ENCODE measurements around the gene KRTAP10-9. TPM values are rescaled to one million over a fixed set of nuclear protein-coding genes. Genes with fewer than 3 reads are reported as not detected.
"Not testable (repeated sequence)": the region's sequence is repeated elsewhere in the genome, so short reads cannot be mapped to it uniquely, and the experiment has no call there.

KRTAP10-9 gene
- total and polyA plus RNA-seq, 7 experiments from 2014 or later, result not detected

GRCh38 chr21:44600118-44600978 lies 26.5 kb upstream of the KRTAP10-9 start, which contains the start of gene KRTAP10-7:
Gene KRTAP10-7, plus strand, starts transcription at chr21:44600597. Its CDS starts 25 bp downstream, at chr21:44600622.
- H3K27me3 ChIP-seq (ENCODE audit: control insufficient read depth in 2 of 2, insufficient read depth in 2 of 2, low read length in 2 of 2); CTCF ChIA-PET; H3K4me3 Mint-ChIP-seq; intact Hi-C loops (cut with micrococcal nuclease); H3K27ac Mint-ChIP-seq; H3K9me3 ChIP-seq (ENCODE audit: control insufficient read depth in 2 of 3, low read length in 3 of 3); H3K4me3 ChIP-seq (ENCODE audit: low read length); H3K36me3 Mint-ChIP-seq; DNase-seq; H3K27ac ChIP-seq (ENCODE audit: low read depth, low read length); H3K4me1 ChIP-seq (ENCODE audit: control insufficient read depth in 2 of 2, insufficient read depth in 2 of 2, low read length in 2 of 2); H3K36me3 ChIP-seq (ENCODE audit: control insufficient read depth in 2 of 3, insufficient read depth in 3 of 3, low read length in 3 of 3); POLR2A ChIA-PET; H3K4me1 Mint-ChIP-seq; ATAC-seq: not testable (repeated sequence)
- Mint-ChIP-seq H3K27me3 (peaks cover 0 to 25% (median 0%) of the 10 kb centered on the region in 5 donors), H3K9me3 (peaks cover 2 to 18% (median 7%) of the 10 kb centered on the region in 11 donors)

GRCh38 chr21:44601091-44601490 lies 25.8 kb upstream of the KRTAP10-9 start:
- H3K4me1 Mint-ChIP-seq; POLR2A ChIA-PET; H3K36me3 Mint-ChIP-seq; H3K27ac Mint-ChIP-seq; CTCF ChIA-PET; ATAC-seq; H3K9me3 ChIP-seq (ENCODE audit: control insufficient read depth in 2 of 3, low read length in 3 of 3); intact Hi-C loops (cut with micrococcal nuclease); H3K27me3 ChIP-seq (ENCODE audit: control insufficient read depth in 2 of 2, insufficient read depth in 2 of 2, low read length in 2 of 2); H3K4me3 Mint-ChIP-seq; DNase-seq; H3K4me1 ChIP-seq (ENCODE audit: control insufficient read depth in 2 of 2, insufficient read depth in 2 of 2, low read length in 2 of 2); H3K4me3 ChIP-seq (ENCODE audit: low read length); H3K36me3 ChIP-seq (ENCODE audit: control insufficient read depth in 2 of 3, insufficient read depth in 3 of 3, low read length in 3 of 3); H3K27ac ChIP-seq (ENCODE audit: low read depth, low read length): not testable (repeated sequence)
- peaks cover 0 to 31% (median 0%) of the 10 kb centered on the region in 5 donors for H3K27me3 Mint-ChIP-seq
- peaks cover 2 to 25% (median 9%) of the 10 kb centered on the region in 11 donors for H3K9me3 Mint-ChIP-seq

GRCh38 chr21:44601596-44602462 lies 25.1 kb upstream of the KRTAP10-9 start:
- DNase-seq (no peak), ATAC-seq (no peak)
- CTCF ChIA-PET, result no interaction called here
- H3K36me3 Mint-ChIP-seq, result peaks cover 0 to 7% (median 0%) of the 10 kb centered on the region in 5 donors
- H3K27me3 Mint-ChIP-seq, result peaks cover 0 to 32% (median 6%) of the 10 kb centered on the region in 5 donors
- no peak overlapping the region for H3K27ac Mint-ChIP-seq
- H3K4me3 Mint-ChIP-seq, result no peak overlapping the region
- no peak overlapping the region for H3K4me3 ChIP-seq (ENCODE audit: low read length)
- H3K9me3 Mint-ChIP-seq, result peaks cover 2 to 30% (median 11%) of the 10 kb centered on the region in 11 donors
- no peak overlapping the region for H3K27ac ChIP-seq (ENCODE audit: low read depth, low read length)
- H3K36me3 ChIP-seq (ENCODE audit: control insufficient read depth in 2 of 3, insufficient read depth in 3 of 3, low read length in 3 of 3), result no peaks in the 10 kb centered on the region
- H3K27me3 ChIP-seq (ENCODE audit: control insufficient read depth in 2 of 2, insufficient read depth in 2 of 2, low read length in 2 of 2), result no peaks in the 10 kb centered on the region
- no peaks in the 10 kb centered on the region for H3K4me1 ChIP-seq (ENCODE audit: control insufficient read depth in 2 of 2, insufficient read depth in 2 of 2, low read length in 2 of 2)
- peaks cover 0 to 5% (median 0%) of the 10 kb centered on the region in 7 donors for H3K4me1 Mint-ChIP-seq
- intact Hi-C loops (cut with micrococcal nuclease), result no loop called here
- POLR2A ChIA-PET, result no interaction called here
- no peaks in the 10 kb centered on the region for H3K9me3 ChIP-seq (ENCODE audit: control insufficient read depth in 2 of 3, low read length in 3 of 3)

- peaks cover 0 to 7% (median 0%) of the 10 kb centered on the region in 5 donors for H3K36me3 Mint-ChIP-seq
- POLR2A ChIA-PET, result no interaction called here
- intact Hi-C loops (cut with micrococcal nuclease), result no loop called here
- peaks cover 0 to 5% (median 0%) of the 10 kb centered on the region in 7 donors for H3K4me1 Mint-ChIP-seq
- H3K27ac Mint-ChIP-seq, result no peak overlapping the region
- no peaks in the 10 kb centered on the region for H3K9me3 ChIP-seq (ENCODE audit: control insufficient read depth in 2 of 3, low read length in 3 of 3)
- no peak overlapping the region for H3K27ac ChIP-seq (ENCODE audit: low read depth, low read length)
- H3K4me3 Mint-ChIP-seq, result no peak overlapping the region
- no peak overlapping the region for H3K4me3 ChIP-seq (ENCODE audit: low read length)
- H3K36me3 ChIP-seq (ENCODE audit: control insufficient read depth in 2 of 3, insufficient read depth in 3 of 3, low read length in 3 of 3), result no peaks in the 10 kb centered on the region
- peaks cover 0 to 35% (median 6%) of the 10 kb centered on the region in 5 donors for H3K27me3 Mint-ChIP-seq
- CTCF ChIA-PET, result no interaction called here
- DNase-seq (no peak), ATAC-seq (no peak)
- no peaks in the 10 kb centered on the region for H3K27me3 ChIP-seq (ENCODE audit: control insufficient read depth in 2 of 2, insufficient read depth in 2 of 2, low read length in 2 of 2)
- H3K9me3 Mint-ChIP-seq, result peaks cover 2 to 30% (median 11%) of the 10 kb centered on the region in 11 donors
- no peaks in the 10 kb centered on the region for H3K4me1 ChIP-seq (ENCODE audit: control insufficient read depth in 2 of 2, insufficient read depth in 2 of 2, low read length in 2 of 2)
These were observed 24.4 kb upstream of the KRTAP10-9 start for GRCh38 chr21:44602463-44602850.

GRCh38 chr21:44603109-44603875 lies 23.6 kb upstream of the KRTAP10-9 start:
- intact Hi-C loops (cut with micrococcal nuclease), result no loop called here
- no peak for DNase-seq
- Histone ChIP-seq H3K9me3 (ENCODE audit: control insufficient read depth in 2 of 3, low read length in 3 of 3) (no peaks in the 10 kb centered on the region), H3K4me3 (ENCODE audit: low read length) (no peak overlapping the region), H3K36me3 (ENCODE audit: control insufficient read depth in 2 of 3, insufficient read depth in 3 of 3, low read length in 3 of 3) (no peaks in the 10 kb centered on the region), H3K27ac (ENCODE audit: low read depth, low read length) (no peak overlapping the region), H3K27me3 (ENCODE audit: control insufficient read depth in 2 of 2, insufficient read depth in 2 of 2, low read length in 2 of 2) (no peaks in the 10 kb centered on the region), H3K4me1 (ENCODE audit: control insufficient read depth in 2 of 2, insufficient read depth in 2 of 2, low read length in 2 of 2) (no peaks in the 10 kb centered on the region)
- no peak overlapping the region for H3K4me3 Mint-ChIP-seq
- H3K4me1 Mint-ChIP-seq, result peaks cover 0 to 5% (median 0%) of the 10 kb centered on the region in 7 donors
- peaks cover 0 to 6% (median 0%) of the 10 kb centered on the region in 5 donors for H3K36me3 Mint-ChIP-seq
- H3K9me3 Mint-ChIP-seq, result peaks cover 2 to 30% (median 11%) of the 10 kb centered on the region in 11 donors
- peaks cover 0 to 33% (median 6%) of the 10 kb centered on the region in 5 donors for H3K27me3 Mint-ChIP-seq
- CTCF ChIA-PET, result no interaction called here
- POLR2A ChIA-PET, result no interaction called here
- H3K27ac Mint-ChIP-seq, result no peak overlapping the region
- ATAC-seq, result no peak

GRCh38 chr21:44603911-44604310 lies 23.0 kb upstream of the KRTAP10-9 start:
- Histone ChIP-seq H3K4me1 (ENCODE audit: control insufficient read depth in 2 of 2, insufficient read depth in 2 of 2, low read length in 2 of 2) (no peaks in the 10 kb centered on the region), H3K4me3 (ENCODE audit: low read length) (no peak overlapping the region), H3K27ac (ENCODE audit: low read depth, low read length) (no peak overlapping the region), H3K9me3 (ENCODE audit: control insufficient read depth in 2 of 3, low read length in 3 of 3) (no peaks in the 10 kb centered on the region), H3K27me3 (ENCODE audit: control insufficient read depth in 2 of 2, insufficient read depth in 2 of 2, low read length in 2 of 2) (no peaks in the 10 kb centered on the region), H3K36me3 (ENCODE audit: control insufficient read depth in 2 of 3, insufficient read depth in 3 of 3, low read length in 3 of 3) (no peaks in the 10 kb centered on the region)
- H3K36me3 Mint-ChIP-seq, result peaks cover 0 to 3% (median 2%) of the 10 kb centered on the region in 5 donors
- intact Hi-C loops (cut with micrococcal nuclease), result no loop called here
- DNase-seq (no peak), ATAC-seq (no peak)
- peaks cover 0 to 33% (median 6%) of the 10 kb centered on the region in 5 donors for H3K27me3 Mint-ChIP-seq
- H3K4me3 Mint-ChIP-seq, result no peak overlapping the region
- peaks cover 0 to 27% (median 10%) of the 10 kb centered on the region in 11 donors for H3K9me3 Mint-ChIP-seq
- H3K27ac Mint-ChIP-seq, result no peak overlapping the region
- POLR2A ChIA-PET, result no interaction called here
- H3K4me1 Mint-ChIP-seq, result peaks cover 0 to 5% (median 0%) of the 10 kb centered on the region in 7 donors
- CTCF ChIA-PET, result no interaction called here

Data from naive thymus-derived CD4-positive, alpha-beta T cell (primary cell).